ENCODE results near the gene CHSY3.
"Not testable (repeated sequence)": the region's sequence is repeated elsewhere in the genome, so short reads cannot be mapped to it uniquely, and the experiment has no call there.

DNA sequence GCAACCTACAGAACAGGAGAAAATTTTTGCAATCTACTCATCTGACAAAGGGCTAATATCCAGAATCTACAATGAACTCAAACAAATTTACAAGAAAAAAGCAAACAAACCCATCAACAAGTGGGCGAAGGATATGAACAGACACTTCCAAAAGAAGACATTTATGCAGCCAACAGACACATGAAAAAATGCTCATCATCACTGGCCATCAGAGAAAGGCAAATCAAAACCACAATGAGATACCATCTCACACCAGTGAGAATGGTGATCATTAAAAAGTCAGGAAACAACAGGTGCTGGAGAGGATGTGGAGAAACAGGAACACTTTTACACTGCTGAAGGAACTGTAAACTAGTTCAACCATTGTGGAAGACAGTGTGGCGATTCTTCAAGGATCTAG lies 322.3 kb downstream of the CHSY3 start:
- TF ChIP-seq, protein P1, sequence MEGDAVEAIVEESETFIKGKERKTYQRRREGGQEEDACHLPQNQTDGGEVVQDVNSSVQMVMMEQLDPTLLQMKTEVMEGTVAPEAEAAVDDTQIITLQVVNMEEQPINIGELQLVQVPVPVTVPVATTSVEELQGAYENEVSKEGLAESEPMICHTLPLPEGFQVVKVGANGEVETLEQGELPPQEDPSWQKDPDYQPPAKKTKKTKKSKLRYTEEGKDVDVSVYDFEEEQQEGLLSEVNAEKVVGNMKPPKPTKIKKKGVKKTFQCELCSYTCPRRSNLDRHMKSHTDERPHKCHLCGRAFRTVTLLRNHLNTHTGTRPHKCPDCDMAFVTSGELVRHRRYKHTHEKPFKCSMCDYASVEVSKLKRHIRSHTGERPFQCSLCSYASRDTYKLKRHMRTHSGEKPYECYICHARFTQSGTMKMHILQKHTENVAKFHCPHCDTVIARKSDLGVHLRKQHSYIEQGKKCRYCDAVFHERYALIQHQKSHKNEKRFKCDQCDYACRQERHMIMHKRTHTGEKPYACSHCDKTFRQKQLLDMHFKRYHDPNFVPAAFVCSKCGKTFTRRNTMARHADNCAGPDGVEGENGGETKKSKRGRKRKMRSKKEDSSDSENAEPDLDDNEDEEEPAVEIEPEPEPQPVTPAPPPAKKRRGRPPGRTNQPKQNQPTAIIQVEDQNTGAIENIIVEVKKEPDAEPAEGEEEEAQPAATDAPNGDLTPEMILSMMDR (IDR thresholded peaks at IDR 0.05): not testable (repeated sequence)
- TF ChIP-seq POLR2A (IDR thresholded peaks at IDR 0.05): not testable (repeated sequence)
